HTR-8/SVneo (cell line): Measurements from ENCODE around the gene SMIM20.

Experiments
- DNase-seq: peaks from one replicate; pipeline ENCODE4 v3.0.0; 2011; ENCODE audit warnings: low spot score, mixed read lengths; ENCODE audit not compliant: insufficient read length
- FAIRE-seq: peaks from 2 replicates; lab custom pipeline; 2011; peaks lifted over from hg19 to GRCh38; lab: Jason Lieb, UNC

SMIM20 gene

DNA sequence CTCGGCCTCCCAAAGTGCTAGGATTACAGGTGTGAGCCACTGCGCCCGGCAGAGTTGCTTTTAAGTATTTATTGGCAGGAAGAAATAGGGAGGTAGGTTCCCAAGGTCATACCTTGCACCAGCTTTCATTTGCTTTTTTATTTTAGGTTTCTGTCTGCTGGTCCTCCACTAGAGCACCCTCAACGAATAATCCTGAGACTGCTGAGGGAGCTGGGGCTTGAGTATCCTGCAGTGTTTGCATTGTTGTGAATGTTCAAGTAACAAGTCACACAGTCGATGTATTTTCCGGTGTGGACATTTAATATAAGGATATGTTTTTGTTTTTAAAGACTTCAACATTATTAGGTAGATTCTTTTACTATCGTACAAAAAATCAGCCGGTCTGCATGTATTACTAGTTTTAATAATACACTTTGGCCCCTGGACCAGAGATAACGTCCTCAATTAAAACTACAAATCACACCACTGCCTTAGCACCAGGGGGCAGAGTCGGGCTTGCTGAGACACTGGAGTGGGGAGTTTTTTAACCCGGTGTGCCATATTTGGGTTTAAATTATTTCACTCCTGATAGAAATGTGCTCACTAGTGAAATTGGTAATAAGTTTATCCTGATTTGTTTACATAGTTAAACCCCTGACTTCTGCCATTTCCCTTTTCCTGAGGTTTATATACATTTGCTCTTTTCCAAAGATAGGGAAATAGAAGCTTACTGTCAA is 11.6 kb downstream of the SMIM20 start:
- FAIRE-seq (no peak), DNase-seq (peak; percentile 24)

DNA sequence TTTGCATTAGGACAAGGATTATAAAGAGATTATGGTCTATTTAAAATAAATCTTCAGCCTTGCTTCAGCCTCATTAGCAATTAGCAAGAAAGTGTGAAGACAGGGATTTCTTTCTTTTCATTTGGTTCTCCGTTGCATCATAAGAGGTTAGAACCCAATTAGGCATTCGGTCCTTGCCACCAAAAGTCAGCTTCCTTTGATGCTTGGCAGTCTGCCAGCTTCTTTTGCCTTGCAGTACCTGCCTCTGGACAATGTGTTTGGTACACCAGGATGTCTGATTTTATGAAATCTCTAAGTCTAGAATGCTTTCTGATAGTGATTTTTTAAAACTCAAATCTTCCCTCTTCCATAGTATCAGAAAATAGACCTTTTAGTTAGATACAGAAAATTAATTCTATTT is 12.4 kb downstream of the SMIM20 start:
- no peak for FAIRE-seq
- no peak for DNase-seq

DNA sequence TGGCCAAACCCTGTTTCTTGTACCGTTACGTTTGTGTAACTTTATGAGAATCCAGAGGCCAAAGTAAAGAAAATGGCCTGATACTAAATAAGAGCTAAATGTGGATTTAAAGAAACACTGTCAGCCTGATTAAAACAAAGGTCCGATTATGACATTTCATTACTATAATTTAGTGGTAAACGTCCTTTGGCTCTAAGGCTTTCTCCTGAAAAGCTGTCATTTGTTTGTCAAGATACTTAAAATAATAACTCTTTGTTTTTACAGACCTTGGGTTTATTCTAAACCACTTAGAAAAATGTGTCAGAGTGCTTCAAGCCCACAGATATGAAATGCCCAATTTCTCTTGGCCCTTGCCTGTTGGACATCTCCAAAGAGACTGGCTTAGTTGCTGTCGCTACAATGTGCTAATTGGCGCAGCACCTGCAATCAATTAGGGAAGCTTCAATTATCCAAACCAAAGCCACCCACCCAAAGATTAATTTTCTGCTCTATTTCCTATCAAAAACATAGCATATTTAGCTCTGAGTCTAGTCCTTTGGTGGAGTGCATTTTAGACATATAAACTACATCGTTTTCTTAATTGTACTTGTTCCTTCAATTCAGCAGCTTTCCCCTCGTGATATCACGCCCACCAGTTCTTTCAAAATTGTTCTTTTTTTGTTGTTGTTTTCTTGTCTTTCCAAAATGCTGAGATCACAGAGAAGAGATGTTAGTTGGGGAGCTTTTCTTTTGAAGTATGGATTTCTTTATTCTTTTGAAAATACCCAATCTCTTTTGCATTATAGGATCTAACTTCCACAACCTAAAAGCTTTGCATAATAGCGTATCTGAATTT is 13.6 kb downstream of the SMIM20 start:
- FAIRE-seq (no peak), DNase-seq (no peak)

DNA sequence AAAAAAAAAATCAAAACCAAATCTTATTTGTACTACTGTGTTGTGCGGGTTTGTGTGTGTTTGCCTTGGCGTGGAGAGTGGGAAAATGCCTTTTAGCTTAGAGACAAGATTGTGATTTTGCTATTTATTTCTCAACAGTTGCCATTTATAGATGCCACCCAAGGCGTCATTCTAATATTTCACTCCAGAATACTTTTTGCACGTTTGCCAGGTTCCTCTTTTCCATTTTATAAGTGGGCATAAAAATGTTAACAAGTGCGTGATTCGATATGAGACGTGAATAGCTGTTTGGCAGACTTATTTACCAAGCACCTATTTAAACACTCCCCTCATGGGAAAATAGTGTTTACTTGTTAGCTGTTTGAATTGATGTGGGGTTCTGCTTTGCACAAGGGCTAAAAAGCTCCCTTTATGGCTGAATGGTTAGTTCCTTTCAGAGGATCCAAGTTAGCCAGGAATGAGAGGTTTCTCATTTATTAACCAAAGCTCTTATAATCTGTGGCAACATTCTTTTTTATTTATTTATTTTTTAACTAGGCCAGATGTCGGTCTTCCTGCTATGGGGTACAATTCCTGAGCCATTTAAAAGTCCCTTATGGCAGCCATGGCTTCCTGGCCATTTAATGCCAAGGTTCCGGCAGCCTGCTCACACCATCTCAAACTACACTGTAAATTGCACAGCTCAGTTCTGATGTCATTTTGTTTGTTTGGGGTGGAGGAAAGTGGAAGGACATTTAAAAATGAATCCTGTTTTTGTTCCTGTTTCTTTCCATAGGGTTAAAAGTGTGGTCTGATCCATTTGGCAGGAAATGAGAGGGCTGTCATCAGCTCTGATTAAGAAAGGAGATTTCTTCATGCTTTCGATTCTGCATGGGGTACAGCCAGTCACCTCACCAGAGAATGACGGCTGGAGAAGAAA is 14.6 kb downstream of the SMIM20 start:
- DNase-seq (no peak), FAIRE-seq (no peak)

DNA sequence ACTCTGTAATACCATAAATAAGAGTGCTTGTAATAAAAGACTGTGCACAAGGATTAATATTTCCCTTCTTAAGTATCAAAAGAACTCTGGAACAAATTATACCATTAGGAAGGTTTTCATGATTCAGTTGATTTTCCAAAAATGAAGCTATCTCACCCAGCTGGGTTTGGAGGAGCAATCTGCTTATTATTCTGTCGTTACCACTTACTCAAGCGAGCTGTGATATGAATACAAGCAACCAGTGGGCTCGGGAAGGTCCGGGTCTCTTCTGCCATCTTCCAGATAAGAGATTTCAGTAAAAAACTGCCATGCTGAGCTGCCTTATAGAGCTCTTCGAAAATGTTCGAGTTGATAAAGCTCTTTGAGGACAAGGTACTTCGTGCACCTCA is 15.3 kb downstream of the SMIM20 start:
- FAIRE-seq: no peak
- no peak for DNase-seq

DNA sequence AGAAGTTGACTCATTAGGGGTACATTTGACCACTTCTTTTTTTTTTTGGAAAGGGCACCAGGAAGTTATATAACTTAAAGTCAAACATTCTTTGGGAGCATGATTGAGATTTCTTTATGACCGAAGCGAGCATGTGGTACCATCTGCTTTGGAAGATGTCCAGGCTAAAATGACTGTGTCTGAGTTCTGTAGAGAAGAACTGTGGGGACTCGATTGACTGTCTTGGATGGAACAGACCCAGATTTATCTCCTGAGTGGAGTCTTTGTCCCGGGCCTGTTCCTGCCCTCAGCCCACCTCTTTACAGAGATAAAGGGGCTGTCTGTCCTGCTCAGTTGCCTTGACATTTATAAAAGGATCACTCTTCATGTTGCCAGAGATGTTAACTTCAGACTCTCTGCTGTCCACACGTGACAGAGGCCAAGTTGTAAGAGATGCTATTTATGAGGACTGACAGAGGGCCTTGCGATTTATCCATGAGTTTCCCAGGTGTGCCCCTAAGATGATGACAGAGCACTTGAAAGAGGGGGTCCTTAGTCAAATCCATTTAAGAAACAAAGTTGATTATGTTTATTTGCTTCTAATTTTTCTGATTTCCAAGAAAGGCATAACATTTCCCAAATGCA is 16.8 kb downstream of the SMIM20 start:
- no peak for DNase-seq
- FAIRE-seq: no peak

DNA sequence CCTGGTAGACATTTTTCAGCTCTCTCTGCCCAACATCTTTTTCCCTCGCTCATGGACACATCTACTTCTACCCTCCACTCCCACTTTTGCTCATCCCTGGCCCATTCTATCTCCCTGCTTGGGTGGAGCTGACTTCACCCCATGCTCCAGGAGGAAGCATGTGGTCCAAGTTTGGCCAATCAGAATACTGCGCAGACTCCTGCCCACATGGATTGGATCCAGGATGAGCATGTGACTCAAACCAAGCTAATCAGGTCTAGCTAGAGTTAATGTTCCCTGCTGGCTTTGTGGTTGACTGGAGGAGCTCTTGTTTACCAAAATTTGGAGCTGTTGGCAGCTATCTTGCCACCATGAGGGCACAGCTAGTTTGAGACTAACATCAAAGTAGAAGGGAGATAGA is 22.7 kb downstream of the SMIM20 start:
- DNase-seq (no peak), FAIRE-seq (no peak)

DNA sequence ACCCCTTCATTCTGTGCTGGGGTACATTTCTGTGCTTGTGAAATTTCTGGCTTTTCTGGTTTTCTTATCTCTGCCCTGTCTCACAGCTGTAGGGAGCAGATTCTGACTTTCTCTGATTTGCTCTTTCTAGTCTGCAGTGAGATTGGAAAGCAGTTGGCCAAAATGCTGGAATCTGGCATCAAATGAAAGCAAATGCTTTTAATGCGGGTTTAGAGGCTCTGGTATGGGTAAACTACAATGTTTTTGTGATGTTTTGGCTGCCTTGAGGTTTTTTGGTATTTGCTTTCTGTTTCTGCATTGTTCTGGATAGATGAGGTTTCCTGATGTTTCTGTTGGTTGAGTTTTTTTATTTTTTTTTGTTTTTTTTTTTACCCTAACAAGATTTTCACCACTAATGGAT is 23.8 kb downstream of the SMIM20 start:
- FAIRE-seq (no peak), DNase-seq (no peak)

DNA sequence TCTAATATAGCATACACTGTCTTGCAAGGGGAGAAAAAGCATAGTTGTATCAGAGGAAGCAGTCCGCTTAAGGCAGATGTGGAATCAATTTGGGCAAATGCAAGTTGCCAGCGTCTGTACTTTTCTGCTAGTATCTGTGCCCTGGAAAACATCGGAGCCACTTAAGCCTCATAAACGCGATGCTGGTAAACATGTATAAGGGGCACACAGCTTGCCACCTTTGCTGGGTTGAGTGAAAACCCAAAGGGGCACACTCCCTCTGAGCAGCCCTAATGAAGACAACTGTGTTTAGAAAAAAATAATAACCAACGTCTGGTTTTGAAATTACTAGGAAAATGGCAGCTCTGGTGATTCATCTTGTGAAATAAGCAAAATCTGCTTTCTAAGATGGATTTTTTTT is 24.3 kb downstream of the SMIM20 start:
- DNase-seq: no peak
- FAIRE-seq: no peak

DNA sequence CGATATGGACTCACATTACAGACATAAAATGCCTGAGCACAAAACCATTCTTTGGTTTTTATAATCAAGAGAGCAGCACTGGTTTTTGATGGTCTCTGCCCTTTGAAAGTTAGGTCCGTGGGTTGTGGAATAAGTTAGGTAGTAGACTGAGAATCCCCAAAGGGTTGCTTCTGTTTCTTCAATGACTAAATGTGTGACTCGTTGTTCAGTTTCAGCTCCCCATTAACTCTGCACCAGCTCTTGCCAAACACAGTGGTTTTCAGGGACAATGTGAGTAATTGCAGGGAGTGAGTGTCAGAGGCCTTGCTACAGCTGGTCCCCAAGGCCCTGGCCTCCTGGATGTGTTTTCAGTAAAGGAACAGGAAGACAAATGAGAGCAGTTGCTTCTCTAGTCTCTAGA is 24.8 kb downstream of the SMIM20 start:
- FAIRE-seq (no peak), DNase-seq (no peak)

DNA sequence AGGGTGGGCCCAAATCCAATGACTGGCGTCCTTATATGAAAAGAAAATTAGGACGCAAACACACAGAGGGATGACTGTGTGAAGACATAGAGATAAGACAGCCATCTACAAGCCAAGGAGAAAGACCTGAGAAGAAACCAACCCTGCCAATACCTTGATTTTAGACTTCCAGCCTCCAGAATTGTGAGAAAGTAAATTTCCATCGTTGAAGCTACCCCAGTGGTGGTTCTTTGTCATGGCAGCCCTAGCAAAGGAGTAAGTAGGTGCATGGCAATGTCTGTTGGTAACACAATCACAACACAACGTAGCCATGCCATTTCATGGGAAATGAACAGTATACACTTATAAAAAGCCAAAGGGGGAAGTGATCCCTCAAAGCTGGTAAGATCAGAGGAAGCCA is 25.3 kb downstream of the SMIM20 start:
- DNase-seq: no peak
- FAIRE-seq: no peak

DNA sequence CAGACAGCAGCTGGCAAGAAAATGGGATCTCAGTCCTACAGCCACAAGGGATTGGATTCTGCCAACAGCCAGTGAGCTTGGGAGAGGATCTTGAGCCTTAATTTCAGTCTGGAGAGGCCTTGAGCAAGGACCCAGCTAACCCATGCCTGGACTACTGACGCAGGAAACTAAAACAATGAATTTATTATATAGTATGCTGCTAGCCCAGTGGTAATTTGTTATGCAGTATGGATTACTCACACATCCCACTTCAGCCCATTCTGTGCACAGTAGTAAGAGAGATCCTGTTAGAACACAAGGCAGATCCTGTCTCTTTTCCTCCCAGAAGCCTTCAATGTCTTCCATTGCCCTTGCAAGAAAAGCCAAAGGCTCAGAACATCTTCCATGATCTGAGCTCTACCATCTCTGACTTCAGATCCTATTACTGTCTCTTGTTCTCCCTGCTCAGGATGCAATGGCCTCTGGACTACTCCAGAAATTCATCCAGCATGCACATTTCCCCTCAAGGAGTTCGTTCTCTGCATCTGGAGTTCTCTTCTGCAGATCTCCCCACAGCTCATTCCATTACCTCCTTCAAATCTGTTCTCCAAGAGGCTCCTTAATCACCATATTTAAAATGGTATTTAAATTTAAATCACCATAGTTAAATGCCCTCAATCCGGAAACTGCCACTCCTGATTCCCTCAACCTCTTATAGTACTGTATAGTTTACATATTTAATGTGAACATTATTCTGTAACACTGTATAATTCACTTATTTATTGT is 27.6 kb downstream of the SMIM20 start:
- FAIRE-seq (no peak), DNase-seq (no peak)

DNA sequence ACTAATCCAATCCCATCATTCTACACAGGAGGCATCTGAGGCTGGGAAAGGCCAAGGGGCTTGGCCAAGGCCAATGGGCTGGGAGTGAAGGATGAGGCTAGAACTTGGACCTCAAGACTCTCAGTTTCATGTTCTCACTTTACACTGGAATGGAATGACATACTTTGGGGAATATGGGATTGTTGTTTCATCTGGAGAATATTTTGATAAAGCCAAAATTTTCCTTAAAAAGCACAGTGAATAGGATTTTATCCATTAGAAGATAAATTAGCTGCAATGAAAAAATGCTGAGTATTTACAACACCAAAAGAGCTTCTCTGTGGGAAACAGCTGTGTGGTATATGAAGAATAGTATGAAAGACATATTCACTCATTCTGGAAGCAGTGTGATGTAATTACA is 29.3 kb downstream of the SMIM20 start:
- FAIRE-seq (no peak), DNase-seq (no peak)

DNA sequence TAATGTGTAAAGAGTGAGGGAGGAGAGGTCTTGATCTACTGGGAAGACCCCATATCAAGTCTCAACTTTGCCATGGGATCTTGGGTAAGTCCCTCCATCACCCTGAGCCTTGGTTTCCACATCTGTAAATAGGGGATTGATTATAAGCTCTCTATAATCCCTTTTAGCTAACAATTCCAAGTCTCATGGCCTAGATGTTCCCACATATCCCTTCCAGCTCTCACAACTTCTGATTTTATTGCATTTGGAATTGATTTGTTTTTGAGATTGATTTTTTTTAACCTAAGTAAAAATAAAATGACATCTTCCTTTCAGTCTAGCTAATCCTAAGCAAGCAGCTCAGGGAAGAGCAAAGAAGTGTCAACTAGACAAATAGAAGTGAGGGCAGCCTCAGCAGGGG is 29.8 kb downstream of the SMIM20 start:
- no peak for FAIRE-seq

DNA sequence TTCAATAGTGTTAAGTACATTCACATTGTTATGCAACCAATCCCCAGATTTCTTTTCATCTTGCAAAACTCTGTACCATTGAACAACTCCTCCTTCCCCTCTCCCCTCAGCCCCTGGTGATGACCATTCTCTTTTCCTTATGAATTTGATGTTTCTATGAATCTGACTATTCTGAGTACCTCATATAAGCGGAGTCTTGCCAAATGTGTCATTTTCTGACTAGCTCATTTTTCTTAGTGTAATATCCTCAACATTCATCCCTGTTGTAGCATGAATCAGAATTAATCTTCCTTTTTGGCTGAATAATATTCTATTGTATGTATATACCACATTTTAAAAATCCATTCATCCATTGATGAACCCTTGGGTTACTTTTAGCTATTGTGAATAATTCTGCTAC is 34.0 kb downstream of the SMIM20 start:
- FAIRE-seq (no peak), DNase-seq (no peak)

More for the DNA sequence above, 29.8 kb downstream of the SMIM20 start:
- no peak for DNase-seq

DNA sequence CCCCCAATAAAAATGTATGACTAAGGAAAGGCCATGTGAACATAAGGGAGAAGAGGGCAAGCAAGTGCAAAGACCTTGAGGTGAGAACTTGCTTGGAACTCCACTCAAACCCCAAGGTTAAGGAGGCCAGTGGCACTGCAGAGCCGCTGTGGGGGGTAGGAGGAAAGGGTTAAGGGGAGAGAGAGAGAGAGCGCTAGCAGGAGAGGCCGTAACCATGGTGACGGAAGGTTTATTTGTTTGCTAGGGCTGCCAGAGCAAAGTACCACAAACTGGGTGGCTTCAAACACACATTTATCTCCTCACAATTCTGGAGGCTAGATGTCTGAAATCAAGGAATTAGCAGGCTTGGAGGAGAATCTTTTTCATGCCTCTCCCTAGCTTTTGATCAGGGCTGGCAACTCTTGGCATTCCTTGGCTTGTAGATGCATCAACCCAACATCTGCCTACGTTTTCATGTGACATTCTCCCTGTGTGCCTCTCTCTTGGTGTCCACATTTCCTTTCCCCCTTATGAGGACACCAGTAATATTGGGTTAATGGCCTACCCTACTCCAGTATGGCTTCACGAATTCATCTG is 35.2 kb downstream of the SMIM20 start:
- DNase-seq: no peak
- no peak for FAIRE-seq

DNA sequence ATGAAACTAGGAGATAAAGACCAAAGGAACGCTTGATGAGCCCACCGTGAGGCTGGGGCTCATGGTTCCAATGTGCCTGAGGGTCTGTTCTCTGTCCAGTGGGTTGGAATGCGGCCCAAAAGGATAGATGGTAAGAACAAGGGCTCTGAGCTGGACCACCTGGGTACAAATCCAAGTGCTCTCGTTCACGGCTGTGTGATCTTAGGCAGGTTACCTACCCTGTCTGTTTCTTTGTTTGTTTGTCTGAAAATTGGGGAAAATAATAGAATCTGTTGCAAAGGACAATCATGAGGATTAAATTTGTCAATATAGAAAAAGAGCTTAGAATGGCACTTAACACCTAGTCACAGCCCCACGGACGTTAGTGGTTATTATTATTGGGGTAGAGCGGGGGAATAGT is 36.0 kb downstream of the SMIM20 start:
- no peak for DNase-seq
- FAIRE-seq: no peak

DNA sequence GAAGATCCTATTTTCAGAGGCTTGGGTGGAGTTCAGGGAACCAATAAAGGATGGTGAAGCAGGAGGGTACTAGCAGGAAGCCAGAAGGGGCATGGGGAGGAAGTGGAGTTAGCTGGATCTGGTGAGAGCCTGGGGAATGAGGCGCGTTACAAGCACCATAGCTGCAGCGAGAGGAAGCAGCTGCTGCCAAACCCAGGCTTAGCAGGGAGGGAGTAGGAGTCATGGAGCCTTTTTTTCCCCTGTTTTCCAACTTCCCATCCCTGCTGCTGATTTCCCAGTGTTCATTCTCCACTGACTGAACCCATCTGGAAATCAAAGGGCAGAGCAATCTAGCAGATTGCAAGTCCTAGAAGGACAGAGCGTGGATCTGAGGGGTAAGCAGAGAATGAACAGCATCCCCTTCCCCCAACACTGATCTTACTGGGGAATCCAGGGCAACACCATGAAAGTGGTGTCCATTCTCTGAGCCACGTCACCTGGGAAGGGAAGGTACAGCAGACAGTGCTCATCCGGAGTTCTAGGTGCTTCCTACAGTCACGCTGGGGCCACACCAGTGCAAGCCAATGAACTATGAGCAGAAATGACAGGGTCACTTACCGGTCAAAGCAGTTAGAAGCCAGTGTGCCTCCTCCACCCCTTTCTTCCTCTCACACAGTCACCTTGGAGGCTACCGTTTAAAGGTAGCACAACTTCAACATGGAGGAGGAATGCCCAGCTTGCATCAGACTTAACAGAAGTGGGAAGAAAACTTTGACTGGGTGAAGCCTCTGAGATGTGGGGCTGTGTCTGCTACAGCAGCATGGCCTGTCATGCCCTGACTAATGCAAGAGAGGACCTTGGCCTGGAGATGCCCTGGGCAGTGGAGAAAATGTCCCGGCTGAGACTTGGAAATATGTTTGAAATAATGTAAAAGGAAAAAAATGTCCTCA is 36.7 kb downstream of the SMIM20 start:
- no peak for FAIRE-seq
- no peak for DNase-seq
